Measurements from ENCODE around the gene KMT2C. TPM values are rescaled to one million over a fixed set of nuclear protein-coding genes. Genes with fewer than 3 reads are reported as not detected.

The KMT2C gene
- total RNA-seq, 1 experiment from 2014 or later = 45.4 TPM

DNA sequence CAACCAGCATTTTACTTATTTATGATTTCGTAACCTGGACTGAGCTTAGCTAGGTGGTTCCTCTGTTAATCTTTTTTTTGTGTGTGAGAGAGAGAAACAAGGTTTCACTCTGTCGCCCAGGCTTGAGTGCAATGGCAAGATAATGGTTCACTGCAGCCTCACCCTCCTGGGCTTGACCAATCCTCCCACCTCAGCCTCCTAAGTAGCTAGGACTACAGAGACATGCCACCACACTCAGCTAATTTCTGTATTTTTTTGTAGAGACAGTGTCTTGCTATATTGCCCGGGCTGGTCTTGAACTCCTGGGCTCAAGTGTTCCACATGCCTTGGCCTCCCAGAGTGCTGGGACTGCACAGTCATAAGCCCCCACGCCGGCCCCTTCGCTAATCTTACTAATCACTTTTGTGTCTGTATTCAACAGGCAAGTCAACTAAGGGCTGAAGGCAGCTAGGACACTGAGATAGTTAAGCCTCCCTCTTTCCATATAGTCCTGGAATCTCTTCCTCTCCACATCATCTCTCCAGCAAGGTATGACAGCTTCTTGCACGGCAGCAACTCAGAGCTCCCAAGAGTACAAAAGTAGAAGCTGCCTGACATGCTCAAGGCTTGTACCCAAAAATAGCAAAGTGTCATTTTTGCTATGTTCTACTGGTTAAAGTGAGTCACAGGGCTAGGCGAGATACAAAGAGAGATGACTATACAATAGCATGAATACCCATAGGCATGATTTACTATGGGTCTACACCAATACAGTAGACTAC is 11.3 kb downstream of the KMT2C start:
- Mint-ChIP-seq H3K4me3 (no peak overlapping the region), H3K27ac (peak overlapping the region; percentile 68; the same call in 1 of the 2 replicates), H3K36me3 (peaks cover 24% of the 10 kb centered on the region), H3K4me1 (peaks cover 38% of the 10 kb centered on the region), H3K27me3 (ENCODE audit: low read depth) (no peaks in the 10 kb centered on the region), H3K9me3 (peaks cover 18% of the 10 kb centered on the region)
- ATAC-seq (no peak), DNase-seq (ENCODE audit: low spot score) (no peak)
- TF ChIP-seq ZBTB43 (CRISPR knock-in tag; IDR thresholded peaks at IDR 0.05) (no peak), MLX (CRISPR knock-in tag; IDR thresholded peaks at IDR 0.05) (no peak), MXD4 (CRISPR knock-in tag; IDR thresholded peaks at IDR 0.05; ENCODE audit: borderline replicate concordance) (no peak), CREM (CRISPR knock-in tag; IDR thresholded peaks at IDR 0.05) (no peak), GABPB1 (CRISPR knock-in tag; IDR thresholded peaks at IDR 0.05) (no peak), NFYB (CRISPR knock-in tag; conservative IDR thresholded peaks at IDR 0.05; ENCODE audit: low read depth) (no peak), TP53 (CRISPR knock-in tag; IDR thresholded peaks at IDR 0.05) (no peak), ZNF423 (CRISPR knock-in tag; IDR thresholded peaks at IDR 0.05) (no peak), ZBTB21 (CRISPR knock-in tag; IDR thresholded peaks at IDR 0.05; ENCODE audit: borderline replicate concordance) (no peak), SMAD3 (CRISPR knock-in tag; IDR thresholded peaks at IDR 0.05; ENCODE audit: borderline replicate concordance) (no peak), ZNF425 (CRISPR knock-in tag; conservative IDR thresholded peaks at IDR 0.05) (no peak), TEAD4 (CRISPR knock-in tag; IDR thresholded peaks at IDR 0.05) (no peak), ETV6 (CRISPR knock-in tag; IDR thresholded peaks at IDR 0.05) (no peak), ZNF416 (CRISPR knock-in tag; IDR thresholded peaks at IDR 0.05) (no peak), PRDM15 (CRISPR knock-in tag; IDR thresholded peaks at IDR 0.05) (no peak)
- TF ChIP-seq, protein P1, sequence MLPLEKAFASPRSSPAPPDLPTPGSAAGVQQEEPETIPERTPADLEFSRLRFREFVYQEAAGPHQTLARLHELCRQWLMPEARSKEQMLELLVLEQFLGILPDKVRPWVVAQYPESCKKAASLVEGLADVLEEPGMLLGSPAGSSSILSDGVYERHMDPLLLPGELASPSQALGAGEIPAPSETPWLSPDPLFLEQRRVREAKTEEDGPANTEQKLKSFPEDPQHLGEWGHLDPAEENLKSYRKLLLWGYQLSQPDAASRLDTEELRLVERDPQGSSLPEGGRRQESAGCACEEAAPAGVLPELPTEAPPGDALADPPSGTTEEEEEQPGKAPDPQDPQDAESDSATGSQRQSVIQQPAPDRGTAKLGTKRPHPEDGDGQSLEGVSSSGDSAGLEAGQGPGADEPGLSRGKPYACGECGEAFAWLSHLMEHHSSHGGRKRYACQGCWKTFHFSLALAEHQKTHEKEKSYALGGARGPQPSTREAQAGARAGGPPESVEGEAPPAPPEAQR (CRISPR knock-in tag; IDR thresholded peaks at IDR 0.05) = no peak
- TF ChIP-seq, protein P2, sequence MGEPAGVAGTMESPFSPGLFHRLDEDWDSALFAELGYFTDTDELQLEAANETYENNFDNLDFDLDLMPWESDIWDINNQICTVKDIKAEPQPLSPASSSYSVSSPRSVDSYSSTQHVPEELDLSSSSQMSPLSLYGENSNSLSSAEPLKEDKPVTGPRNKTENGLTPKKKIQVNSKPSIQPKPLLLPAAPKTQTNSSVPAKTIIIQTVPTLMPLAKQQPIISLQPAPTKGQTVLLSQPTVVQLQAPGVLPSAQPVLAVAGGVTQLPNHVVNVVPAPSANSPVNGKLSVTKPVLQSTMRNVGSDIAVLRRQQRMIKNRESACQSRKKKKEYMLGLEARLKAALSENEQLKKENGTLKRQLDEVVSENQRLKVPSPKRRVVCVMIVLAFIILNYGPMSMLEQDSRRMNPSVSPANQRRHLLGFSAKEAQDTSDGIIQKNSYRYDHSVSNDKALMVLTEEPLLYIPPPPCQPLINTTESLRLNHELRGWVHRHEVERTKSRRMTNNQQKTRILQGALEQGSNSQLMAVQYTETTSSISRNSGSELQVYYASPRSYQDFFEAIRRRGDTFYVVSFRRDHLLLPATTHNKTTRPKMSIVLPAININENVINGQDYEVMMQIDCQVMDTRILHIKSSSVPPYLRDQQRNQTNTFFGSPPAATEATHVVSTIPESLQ (CRISPR knock-in tag; IDR thresholded peaks at IDR 0.05) = no peak
- TF ChIP-seq, protein P3, sequence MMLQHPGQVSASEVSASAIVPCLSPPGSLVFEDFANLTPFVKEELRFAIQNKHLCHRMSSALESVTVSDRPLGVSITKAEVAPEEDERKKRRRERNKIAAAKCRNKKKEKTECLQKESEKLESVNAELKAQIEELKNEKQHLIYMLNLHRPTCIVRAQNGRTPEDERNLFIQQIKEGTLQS (CRISPR knock-in tag; conservative IDR thresholded peaks at IDR 0.05) = no peak
- TF ChIP-seq, protein P4, sequence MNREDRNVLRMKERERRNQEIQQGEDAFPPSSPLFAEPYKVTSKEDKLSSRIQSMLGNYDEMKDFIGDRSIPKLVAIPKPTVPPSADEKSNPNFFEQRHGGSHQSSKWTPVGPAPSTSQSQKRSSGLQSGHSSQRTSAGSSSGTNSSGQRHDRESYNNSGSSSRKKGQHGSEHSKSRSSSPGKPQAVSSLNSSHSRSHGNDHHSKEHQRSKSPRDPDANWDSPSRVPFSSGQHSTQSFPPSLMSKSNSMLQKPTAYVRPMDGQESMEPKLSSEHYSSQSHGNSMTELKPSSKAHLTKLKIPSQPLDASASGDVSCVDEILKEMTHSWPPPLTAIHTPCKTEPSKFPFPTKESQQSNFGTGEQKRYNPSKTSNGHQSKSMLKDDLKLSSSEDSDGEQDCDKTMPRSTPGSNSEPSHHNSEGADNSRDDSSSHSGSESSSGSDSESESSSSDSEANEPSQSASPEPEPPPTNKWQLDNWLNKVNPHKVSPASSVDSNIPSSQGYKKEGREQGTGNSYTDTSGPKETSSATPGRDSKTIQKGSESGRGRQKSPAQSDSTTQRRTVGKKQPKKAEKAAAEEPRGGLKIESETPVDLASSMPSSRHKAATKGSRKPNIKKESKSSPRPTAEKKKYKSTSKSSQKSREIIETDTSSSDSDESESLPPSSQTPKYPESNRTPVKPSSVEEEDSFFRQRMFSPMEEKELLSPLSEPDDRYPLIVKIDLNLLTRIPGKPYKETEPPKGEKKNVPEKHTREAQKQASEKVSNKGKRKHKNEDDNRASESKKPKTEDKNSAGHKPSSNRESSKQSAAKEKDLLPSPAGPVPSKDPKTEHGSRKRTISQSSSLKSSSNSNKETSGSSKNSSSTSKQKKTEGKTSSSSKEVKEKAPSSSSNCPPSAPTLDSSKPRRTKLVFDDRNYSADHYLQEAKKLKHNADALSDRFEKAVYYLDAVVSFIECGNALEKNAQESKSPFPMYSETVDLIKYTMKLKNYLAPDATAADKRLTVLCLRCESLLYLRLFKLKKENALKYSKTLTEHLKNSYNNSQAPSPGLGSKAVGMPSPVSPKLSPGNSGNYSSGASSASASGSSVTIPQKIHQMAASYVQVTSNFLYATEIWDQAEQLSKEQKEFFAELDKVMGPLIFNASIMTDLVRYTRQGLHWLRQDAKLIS (CRISPR knock-in tag; IDR thresholded peaks at IDR 0.05; ENCODE audit: borderline replicate concordance) = no peak
- POLR2A ChIA-PET = no interaction called here
- CTCF ChIA-PET = interaction anchor here (0.6 kb wide), 2 partner anchors 81 to 755 kb away, joined by 3 read pairs; no protein-coding TSS in a partner anchor
